ENCODE results near the gene LYPLA2. TPM values are rescaled to one million over a fixed set of nuclear protein-coding genes. Genes with fewer than 3 reads are reported as not detected.

LYPLA2 gene
- total and polyA plus RNA-seq, 2 donors (not counting 1 experiment from before 2014, with no cell fraction given) = 50.6 to 60.5 TPM

DNA sequence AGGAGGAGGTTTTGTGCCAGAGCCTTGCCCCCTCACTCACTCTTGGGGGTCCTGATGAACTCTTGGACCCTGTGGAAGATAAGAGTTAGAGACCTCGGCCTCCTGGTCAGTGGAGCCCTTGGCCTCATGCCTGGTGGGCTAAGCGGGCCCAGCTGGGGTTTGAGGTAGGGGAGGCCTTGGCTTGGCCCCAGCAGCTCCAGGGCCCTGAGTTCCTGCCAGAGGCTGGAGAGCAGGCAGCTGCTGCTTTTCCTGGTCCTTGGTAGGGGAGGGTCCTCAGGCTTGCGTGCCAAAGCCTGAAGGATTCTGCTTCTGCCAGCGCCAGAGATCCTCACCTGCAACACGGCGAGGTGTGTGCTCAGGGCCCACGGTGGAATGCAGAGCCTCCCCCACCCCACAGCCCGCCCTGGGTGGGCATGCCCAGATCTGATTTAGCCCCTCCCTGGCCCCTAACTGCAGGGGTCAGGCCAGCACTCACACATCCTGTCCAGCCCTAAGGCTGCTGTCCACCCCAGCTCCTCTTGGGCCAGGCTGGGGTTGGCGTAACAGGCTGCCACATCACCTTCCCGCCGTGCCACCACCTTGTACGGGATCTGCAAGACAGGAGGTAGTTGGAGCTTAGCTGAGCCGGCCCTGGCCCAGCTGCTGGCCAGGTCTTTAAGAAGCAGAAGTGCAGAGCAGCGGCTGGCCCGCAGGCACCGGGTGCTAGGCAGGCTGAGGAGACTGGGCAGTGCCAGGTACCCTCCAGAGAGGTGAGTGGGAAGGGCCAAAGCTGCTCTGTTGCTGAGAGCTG is 4.9 kb downstream of the LYPLA2 start:
- POLR2A ChIA-PET = interaction anchor here (0.6 kb wide), 1 partner anchor 51 kb away, joined by 5 read pairs; no protein-coding TSS in a partner anchor
- H3K9me3 ChIP-seq (ENCODE audit: control extremely low read depth in 1 of 3, control insufficient read depth in 2 of 3, insufficient read depth in 1 of 3, low read length in 2 of 3) = peaks cover 0 to 3% (median 0%) of the 10 kb centered on the region in 3 donors
- no peak overlapping the region for H3K27ac ChIP-seq (ENCODE audit: low read length in 2 of 2)
- H2AFZ ChIP-seq (ENCODE audit: insufficient read depth, low read depth, low read length, poor library complexity, severe bottlenecking) = no peak overlapping the region
- no peak overlapping the region for H3K9ac ChIP-seq (ENCODE audit: low read length)
- peaks cover 14% of the 10 kb centered on the region for H3K79me2 ChIP-seq (ENCODE audit: control insufficient read depth, insufficient read depth, low read length)
- peaks cover 14 to 23% of the 10 kb centered on the region in 2 donors for H3K4me1 ChIP-seq (ENCODE audit: control insufficient read depth in 2 of 2, insufficient read depth in 2 of 2, low read length in 2 of 2)
- Mint-ChIP-seq H3K9me3 (ENCODE audit: insufficient read depth) (no peaks in the 10 kb centered on the region), H3K4me3 (no peak overlapping the region), H3K4me1 (peaks cover 23% of the 10 kb centered on the region), H3K27me3 (no peaks in the 10 kb centered on the region), H3K27ac (no peak overlapping the region)
- intact Hi-C loops (cut with micrococcal nuclease) = no loop called here
- no peaks in the 10 kb centered on the region for H3K27me3 ChIP-seq (replicated peaks in 1 of 4; ENCODE audit: control extremely low read depth in 1 of 4, control insufficient read depth in 3 of 4, insufficient read depth in 4 of 4, low read length in 3 of 4)
- ATAC-seq (ENCODE audit: low read depth) = no peak
- WGBS (ENCODE audit: insufficient coverage) = 99% methylated on average over 13 of the region's 16 CpGs
- H3K36me3 ChIP-seq (replicated peaks in 1 of 2; ENCODE audit: control extremely low read depth in 1 of 2, control insufficient read depth in 1 of 2, extremely low read depth in 1 of 2, insufficient read depth in 2 of 2, low read length in 1 of 2) = peaks cover 0 to 21% of the 10 kb centered on the region in 2 experiments
- CTCF ChIA-PET = no interaction called here
- H4K20me1 ChIP-seq (ENCODE audit: control insufficient read depth, insufficient read depth, low read length, poor library complexity, severe bottlenecking) = no peaks in the 10 kb centered on the region
- no peak for DNase-seq
- TF ChIP-seq EZH2 (IDR thresholded peaks at IDR 0.05; ENCODE audit: borderline replicate concordance, insufficient read depth, low read depth, low read length, poor library complexity, severe bottlenecking) = no peak
- TF ChIP-seq, protein P1, sequence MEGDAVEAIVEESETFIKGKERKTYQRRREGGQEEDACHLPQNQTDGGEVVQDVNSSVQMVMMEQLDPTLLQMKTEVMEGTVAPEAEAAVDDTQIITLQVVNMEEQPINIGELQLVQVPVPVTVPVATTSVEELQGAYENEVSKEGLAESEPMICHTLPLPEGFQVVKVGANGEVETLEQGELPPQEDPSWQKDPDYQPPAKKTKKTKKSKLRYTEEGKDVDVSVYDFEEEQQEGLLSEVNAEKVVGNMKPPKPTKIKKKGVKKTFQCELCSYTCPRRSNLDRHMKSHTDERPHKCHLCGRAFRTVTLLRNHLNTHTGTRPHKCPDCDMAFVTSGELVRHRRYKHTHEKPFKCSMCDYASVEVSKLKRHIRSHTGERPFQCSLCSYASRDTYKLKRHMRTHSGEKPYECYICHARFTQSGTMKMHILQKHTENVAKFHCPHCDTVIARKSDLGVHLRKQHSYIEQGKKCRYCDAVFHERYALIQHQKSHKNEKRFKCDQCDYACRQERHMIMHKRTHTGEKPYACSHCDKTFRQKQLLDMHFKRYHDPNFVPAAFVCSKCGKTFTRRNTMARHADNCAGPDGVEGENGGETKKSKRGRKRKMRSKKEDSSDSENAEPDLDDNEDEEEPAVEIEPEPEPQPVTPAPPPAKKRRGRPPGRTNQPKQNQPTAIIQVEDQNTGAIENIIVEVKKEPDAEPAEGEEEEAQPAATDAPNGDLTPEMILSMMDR (IDR thresholded peaks at IDR 0.05) = no peak
- no peak overlapping the region for H3K4me3 ChIP-seq (ENCODE audit: control extremely low read depth in 1 of 5, extremely low read depth in 1 of 5, insufficient read depth in 1 of 5, low read depth in 2 of 5, low read length in 4 of 5)
- H3K4me2 ChIP-seq (replicated peaks; ENCODE audit: low read depth, low read length, poor library complexity, severe bottlenecking) = no peak overlapping the region
